HG02588 (cell line): ENCODE data around the gene LSM11.
"Not testable (repeated sequence)": the region's sequence is repeated elsewhere in the genome, so short reads cannot be mapped to it uniquely, and the experiment has no call there.

Experiments
- ATAC-seq: cut with Tn5 transposase; IDR thresholded peaks from one replicate; pipeline ENCODE4 v1.9.1; 2021; ENCODE audit warnings: mild to moderate bottlenecking, moderate library complexity; ENCODE audit not compliant: unreplicated experiment

LSM11 gene

DNA sequence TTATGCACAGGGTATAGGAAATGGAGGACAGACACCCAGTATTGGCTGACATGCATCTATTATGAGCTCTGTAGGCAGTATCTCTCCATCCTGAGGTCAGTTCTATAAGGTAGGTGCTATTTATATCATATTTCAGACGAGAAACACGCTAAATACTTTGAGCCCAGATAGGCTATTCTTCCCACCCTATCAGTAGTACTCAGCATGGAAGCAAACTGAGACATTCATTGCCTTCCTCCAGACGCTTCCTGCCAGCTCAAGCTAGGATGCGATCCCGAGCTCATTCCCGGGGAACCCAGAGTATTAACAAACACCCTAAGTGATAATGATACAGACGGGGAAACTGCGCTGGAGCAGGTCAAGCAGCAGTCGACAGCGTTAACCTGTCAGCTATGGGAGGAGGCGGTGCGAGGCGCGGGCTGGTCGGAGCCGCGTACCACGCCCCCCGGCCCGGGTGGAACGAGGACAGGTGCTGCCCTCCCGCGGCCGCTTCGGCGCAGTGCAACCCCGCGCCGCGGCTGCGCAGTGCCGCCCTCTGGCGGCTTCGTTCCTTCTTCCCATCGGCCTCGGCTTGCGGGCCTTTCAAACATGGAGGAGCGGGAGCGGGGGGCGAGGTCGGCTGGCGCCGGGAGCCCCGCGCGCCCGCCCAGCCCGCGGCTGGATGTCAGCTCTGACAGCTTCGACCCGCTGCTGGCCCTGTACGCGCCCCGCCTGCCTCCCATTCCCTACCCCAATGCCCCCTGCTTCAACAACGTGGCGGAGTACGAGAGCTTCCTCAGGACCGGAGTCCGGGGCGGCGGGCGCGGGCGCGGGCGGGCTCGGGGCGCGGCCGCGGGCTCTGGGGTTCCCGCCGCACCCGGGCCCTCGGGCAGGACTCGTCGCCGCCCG, at the start of gene LSM11:
LSM11 (plus strand) TSS at position 550 of the 888 bp plus-strand sequence; CDS start at position 589, 39 bp downstream.
- ATAC-seq, result peak; percentile 89

DNA sequence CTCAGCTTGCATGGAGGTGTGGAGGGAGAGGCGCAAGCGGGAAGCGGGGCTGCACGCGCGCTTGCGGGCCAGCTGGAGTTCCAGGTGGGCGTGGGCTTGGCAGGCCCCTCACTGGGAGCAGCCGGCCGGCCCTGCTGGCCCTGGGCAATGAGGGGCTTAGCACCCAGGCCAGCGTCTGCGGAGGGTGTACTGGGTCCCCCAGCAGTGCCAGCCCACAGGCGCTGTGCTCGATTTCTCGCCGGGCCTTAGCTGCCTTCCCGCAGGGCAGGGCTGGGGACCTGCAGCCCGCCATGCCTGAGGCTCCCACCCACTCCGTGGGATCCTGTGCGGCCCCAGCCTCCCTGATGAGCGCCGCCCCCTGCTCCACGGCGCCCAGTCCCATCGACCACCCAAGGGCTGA, 49.7 kb upstream of the LSM11 start:
- not testable (repeated sequence) for ATAC-seq

DNA sequence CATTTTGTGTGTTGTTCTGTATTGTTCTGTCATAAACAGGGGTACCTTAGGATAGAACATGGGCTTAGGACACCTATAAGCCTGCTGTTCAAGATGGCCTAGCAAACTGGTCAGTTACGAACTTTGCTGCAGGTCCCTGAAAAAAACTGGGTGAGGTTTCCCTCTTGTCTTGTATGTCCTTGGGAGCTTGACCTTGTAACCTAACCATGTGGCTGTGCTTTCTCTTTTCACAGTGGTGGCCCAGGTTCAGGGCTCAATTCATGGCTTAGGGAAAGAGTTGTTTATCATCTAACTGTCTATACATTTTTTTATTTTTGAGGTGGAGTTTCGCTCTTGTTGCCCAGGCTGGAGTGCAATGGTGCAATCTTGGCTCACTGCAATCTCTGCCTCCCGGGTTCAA, 47.4 kb upstream of the LSM11 start:
- ATAC-seq, result not testable (repeated sequence)

DNA sequence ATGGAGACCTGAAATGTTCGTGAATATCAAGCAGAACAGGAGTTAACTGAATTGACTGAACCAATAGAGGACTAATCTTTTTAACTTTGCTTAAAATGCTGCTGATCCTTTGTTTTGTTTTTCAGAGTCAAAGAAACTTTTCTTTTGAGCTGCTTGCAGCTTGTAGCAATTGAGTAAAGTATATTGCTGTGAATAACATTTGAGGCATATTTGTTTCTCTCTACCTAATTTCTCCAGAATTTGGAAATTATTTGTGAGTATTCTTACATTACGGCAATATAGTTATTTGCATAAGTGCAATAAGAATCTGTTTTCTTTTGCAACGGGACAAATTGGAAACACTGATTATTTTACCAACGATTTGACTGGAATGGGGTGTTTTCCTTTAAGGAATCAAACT, 44.8 kb upstream of the LSM11 start:
- not testable (repeated sequence) for ATAC-seq

DNA sequence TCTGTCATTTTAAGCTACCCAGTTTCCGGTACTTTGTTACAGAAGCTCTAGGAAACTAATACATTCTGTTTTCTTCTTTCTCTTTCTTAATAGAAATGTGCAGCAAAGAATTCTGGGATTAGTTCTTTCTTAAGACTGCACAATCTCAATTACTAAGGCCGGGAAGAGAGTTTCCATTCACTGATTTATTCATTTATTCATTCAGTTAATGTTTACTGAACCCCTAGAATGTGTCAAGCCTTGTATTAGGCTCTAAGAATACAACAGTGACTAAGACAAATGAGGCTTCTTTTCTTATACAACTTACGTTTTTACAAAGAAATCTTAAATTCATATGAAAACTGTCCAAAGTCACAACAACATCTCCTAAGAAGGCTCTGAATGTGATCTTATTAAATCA, 39.8 kb upstream of the LSM11 start:
- no peak for ATAC-seq

DNA sequence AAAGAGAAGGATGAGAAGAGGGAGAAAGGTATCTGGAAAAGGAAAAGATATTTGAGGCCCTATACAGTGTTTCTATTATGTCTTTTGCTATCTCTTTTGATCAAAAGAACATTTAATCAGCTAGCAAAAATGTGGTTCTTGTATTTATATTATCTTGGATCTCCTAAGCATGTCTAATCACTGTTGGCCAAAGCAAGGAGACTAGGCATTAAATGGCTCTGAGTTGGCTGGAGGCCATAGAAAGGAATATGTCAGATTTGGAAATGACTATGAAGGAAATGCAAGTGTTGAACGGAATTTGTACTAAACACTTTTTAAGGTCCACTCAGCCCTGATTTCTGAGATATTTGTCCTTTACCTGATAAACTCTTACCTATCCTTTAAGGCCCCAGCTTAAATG, 34.6 kb upstream of the LSM11 start:
- ATAC-seq, result no peak

DNA sequence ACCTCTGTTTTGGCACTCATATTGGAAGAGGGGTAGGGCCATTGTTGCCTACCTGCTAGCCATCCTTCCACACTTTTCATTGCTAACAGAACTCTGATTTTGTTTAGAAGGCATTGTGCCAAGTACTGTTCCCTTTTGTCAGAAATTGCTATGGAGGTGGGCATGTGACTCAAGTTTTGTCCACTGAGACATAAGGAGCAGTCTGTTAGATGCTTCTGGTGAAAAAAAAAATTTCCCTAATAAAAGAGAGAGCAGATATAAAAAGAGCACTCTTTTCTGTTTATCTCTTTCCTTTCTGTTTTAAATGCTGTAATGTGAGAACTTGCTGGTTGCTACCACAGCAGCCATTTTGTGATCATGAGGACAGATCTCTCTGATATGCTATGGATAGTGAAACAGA, 34.2 kb upstream of the LSM11 start:
- ATAC-seq, result no peak

DNA sequence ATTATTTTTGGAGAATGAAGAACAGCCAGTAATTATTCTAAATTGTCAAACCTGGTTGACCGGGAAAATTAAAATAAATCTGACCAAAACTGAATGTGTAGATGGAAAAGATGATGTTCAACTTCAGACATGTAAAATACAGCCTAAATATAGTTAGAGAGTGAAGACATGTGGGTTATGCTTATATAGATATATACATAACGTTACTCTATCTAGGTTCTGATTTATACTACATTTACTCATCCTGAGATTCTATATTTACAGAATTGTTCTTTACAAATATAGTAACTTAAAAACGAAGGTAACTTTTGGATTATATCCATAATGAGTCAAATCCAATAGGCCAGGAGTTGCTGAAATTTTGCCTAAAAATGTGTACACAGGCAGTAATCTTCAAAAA, 33.1 kb upstream of the LSM11 start:
- ATAC-seq, result no peak

DNA sequence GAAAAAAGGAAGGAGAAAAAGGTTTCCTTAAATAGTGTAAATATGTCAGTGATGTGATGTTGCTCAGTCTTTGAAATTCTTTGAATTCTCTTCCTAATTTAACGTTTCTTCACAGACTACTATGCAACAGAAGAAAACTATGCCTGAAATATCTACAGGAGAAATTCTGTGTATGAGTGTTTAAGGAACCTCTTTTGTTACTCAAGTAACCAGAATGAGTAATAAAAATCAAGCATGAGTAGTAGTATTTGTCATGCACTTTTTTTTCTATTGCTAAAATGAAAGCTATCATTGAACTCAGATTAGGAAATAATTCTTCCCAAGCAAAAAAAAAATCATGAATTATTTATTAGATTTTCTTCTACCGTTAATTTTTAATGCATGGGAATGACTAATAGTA, 32.6 kb upstream of the LSM11 start:
- ATAC-seq, result no peak

DNA sequence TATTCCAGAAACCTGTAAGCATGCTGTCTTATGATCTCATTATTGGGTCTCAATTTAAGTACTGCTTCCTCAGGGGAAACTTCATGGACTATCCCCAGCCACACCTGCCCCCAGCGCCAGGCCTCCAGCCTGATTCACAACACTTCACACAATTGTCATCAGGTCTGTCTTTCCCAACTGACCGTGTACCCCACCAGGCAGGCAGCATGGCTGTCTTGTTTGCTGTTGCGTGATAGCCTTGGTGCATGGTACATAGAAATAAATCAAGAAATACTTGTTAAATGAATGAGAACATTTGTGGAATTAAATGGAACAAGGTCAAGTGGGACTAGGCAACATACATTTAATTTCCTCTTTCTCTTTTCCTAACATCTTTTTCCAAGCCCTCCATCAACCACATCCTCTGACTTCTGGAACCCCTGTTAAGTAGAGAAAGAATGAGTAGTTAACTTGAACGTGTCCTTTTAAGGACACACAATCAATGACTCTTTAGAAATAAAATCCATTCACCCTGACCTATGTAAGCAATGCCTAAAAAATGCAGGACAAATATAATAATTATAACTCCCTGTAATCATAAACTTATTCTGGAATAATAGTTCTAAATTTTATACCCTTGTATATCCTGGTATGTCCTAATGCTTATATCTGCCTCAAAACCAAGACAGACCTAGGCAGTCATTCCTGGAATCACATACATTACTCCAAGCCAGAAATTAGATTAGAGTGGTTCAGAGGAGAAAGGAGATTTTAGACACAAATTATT, 29.5 kb upstream of the LSM11 start:
- no peak for ATAC-seq

DNA sequence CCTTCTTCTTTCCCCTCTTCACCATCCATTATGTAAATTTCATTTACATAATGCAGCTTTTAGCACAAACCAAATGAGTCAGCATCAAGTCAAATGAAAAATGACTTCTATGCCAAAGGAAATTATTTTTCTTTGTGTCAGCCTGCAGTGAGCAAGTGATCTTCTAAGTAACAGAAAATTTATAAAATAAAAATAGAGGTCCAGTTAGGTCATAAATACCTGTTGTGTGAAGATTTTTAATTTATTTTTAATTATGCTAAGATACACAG, 29.0 kb upstream of the LSM11 start:
- ATAC-seq, result no peak

DNA sequence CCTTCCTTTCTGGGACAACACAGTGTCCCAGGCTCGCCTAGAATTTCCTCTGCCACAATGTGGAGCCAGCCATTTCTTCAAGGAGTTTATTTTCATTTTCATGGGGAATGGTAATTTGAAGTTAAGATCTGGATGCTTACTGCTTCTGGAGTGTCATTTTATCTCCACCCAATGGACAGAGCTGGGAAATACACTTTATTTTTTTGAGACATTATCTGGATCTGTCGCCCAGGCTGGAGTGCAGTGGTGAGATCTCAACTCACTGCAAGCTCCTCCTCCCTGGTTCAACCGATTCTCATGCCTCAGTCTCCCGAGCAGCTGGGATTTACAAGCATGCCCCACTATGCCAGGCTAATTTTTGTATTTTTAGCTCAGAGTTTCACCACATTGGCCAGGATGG, 25.0 kb upstream of the LSM11 start:
- ATAC-seq, result no peak

DNA sequence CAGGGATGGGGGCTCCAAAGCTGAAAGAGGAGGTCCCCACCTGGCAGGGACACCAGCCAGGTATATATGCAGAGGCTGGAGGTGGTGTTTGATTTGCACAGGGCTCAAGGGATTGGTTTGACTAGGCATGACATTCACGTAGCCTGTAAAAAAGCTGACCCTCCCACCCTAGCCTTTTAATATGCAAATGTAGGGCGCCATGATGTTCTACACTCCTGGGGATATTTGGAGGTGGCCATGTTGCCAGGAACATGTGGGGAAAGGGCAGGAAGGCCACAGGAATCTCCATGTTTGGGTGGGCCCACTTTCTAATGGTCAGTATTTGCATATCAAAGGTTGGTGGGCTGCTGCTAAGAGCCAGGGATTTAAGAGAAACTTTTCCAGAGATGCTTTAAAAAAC, 24.3 kb upstream of the LSM11 start:
- ATAC-seq, result no peak

DNA sequence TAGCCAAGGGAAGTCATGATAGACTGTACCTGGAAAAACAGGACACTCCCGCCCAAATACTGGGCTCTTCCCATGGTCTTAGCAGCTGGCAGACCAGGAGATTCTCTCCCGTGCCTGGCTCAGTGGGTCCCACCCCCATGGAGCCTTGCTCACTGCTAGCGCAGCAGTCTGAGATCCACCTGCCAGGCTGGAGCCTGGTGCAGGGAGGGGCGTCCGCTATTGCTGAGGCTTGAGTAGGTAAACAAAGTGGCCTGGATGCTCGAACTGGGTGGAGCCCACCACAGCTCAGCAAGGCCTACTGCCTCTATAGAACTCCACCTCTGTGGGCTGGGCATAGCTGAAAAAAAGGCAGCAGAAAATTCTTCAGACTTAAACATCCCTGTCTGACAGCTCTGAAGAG, 22.4 kb upstream of the LSM11 start:
- ATAC-seq, result no peak

DNA sequence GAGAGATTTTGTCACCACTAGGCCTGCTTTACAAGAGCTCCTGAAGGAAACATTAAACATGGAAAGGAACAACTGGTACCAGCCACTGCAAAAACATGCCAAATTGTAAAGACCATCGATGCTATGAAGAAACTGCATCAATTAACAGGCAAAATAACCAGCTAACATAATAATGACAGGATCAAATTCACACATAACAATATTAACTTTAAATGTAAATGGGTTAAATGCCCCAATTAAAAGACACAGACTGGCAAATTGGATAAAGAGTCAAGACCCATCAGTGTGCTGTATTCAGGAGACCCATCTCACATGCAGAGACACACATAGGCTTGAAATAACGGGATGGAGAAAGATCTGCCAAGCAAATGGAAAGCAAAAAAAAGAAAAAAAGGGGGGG, 20.6 kb upstream of the LSM11 start:
- not testable (repeated sequence) for ATAC-seq

DNA sequence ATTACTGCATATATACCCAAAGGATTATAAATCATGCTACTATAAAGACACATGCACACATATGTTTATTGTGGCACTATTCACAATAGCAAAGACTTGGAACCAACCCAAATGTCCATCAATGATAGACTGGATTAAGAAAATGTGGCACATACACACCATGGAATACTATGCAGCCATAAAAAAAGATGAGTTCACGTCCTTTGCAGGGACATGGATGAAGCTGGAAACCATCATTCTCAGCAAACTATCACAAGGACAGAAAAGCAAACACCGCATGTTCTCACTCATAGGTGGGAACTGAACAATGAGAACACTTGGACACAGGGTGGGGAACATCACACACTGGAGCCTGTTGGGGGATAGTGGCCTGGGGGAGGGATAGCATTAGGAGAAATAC, 16.9 kb upstream of the LSM11 start:
- ATAC-seq, result not testable (repeated sequence)

DNA sequence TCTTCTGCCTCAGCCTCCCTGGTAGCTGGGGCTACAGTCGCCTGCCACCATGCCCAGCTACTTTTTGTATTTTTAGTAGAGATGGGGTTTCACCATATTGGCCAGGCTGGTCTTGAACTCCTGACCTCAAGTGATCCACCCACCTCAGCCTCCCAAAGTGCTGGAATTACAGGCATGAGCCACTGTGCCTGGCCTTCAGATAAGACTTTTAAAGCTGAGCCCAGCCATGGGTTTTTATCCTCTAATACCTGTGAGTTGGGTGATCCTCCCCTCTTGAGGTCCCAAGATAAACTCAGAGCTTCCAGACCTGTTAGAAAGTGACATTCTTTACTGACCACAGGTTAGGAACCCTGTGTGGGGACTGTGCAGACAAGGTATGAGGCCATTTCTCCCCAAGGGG, 15.7 kb upstream of the LSM11 start:
- ATAC-seq, result not testable (repeated sequence)

DNA sequence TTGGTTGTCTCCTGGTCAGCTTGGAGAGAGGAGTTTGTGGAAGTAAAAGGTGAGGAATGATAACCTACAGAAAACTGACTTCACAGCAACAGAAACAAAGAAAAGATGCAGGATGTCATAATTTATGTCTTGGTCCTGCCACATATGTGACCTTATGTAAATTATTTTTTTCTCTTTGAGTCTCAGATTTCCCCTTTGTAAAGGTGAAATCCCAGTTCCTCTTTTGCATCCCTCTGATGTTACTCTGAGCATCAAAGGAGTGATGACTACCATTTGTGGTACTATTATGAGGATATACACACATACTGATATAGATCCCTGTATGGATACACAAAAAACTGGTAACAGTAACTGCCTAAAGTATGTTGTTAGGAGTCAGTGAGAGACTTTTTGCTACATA, 13.7 kb upstream of the LSM11 start:
- ATAC-seq, result peak; percentile 52

DNA sequence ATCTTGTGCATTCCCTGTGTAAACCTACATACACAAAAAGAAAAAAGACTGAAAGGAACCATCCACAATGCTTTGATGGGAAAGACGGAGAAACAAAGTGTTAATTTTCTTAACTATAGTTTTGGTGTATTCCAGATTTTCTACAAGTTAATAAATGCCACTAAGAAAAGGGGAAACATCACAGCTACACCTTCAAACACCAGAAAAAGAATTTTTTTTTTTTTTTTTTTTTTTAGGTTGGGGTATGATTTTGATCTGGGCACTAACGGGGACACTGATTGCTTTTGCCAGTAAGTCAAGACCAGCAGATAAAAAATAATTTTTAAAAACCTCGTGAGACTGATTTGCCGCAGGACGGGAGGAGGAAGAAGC, 12.6 kb upstream of the LSM11 start:
- ATAC-seq, result no peak

DNA sequence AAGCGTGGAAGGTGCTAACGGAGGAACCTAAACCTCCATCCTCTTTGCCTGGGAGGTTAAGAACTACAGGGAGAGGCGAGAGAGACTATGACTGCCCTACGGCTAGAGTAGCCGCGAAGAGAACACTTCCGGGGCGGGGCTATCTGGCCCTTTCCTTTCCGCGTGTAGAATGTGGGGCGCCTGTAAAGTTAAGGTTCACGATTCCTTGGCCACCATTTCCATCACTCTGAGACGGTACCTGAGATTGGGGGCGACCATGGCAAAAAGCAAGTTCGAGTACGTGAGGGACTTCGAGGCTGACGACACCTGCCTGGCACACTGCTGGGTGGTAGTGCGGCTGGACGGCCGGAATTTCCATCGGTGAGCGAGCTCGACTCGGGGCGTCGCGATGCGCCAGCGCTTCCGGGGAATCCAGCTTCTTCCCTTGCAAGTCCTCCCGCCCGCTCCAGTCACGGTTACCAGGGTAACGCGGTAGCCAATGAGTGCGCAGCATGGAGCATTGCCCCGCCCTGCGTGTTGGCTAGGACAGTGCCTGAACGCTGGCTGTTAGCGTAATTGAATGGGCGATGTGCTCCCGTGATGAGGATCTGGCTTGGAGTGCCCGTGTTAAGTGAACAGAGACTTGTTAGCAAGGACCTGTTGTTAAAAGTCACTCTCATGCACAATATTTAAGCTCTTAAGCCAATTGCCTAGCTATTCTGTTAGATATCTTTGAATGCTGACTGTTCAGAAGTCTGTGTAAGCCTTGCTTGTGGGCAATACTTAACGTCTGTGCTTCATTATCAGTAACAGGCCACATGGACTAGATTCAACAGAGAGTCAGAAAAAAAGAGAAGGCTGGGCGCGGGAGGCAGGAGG, 12.0 kb upstream of the LSM11 start, which contains the start of gene THG1L:
THG1L (plus strand) TSS at position 149 of the 858 bp plus-strand sequence; CDS start at position 170, 21 bp downstream.
- ATAC-seq, result peak; percentile 96

DNA sequence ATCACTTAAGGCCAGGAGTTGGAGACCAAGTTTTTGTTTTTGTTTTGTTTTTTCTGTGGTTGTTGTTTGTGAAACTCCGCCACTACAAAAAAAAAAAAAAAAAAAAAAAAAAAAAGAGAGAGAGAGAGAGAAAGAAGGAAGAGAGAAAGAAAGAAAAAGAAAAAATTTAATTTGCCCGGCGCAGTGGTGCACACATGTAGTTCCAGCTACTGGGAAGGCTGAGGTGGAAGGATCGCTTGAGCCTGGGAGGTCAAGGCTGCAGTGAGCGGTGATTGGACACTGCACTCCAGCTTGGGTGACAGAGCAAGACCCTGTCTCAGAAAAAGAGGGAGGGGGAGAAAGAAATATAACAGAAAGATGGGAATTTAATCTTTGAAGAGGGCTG, 11.4 kb upstream of the LSM11 start:
- no peak for ATAC-seq
